HepG2 (cell line): ENCODE results near the gene LARP1. TPM values are rescaled to one million over a fixed set of nuclear protein-coding genes. Genes with fewer than 3 reads are reported as not detected.
A peak's percentile ranks its signal among the peaks of the same experiment; 100 is the strongest.

Experiments
- EHMT2 ChIP-seq: fragments of 200-600 bp; sonication (generic); IDR thresholded peaks from 2 replicates; pipeline ENCODE4 v1.7.0; 2017; ENCODE audit warnings: antibody characterized with exemption, low read depth, low read length, borderline replicate concordance
- ESRRA ChIP-seq: sonication (generic); formaldehyde crosslinking; IDR thresholded peaks from 2 replicates; pipeline ENCODE4 v1.5.1; 2020; ENCODE audit warnings: mild to moderate bottlenecking, low read depth, missing genetic modification reagents
- MXI1 ChIP-seq: IDR thresholded peaks from 3 replicates; pipeline ENCODE4 v1.6.1; 2012; ENCODE audit warnings: low read depth, low read length, inconsistent platforms, borderline replicate concordance
- NFKBIZ ChIP-seq: IDR thresholded peaks from 2 replicates; pipeline ENCODE4 v1.6.1; 2018; ENCODE audit warnings: missing genetic modification reagents, missing compliant biosample characterization
- POLR2A ChIP-seq, 2 experiments: IDR thresholded peaks; 2 replicates each; pipeline ENCODE4 v1.6.1; 2011; ENCODE audit warnings: low read depth in 2 of 2, low read length in 2 of 2, mild to moderate bottlenecking in 1 of 2, moderate library complexity in 1 of 2; ENCODE audit not compliant: insufficient read depth in 1 of 2
- REST ChIP-seq, 2 experiments: IDR thresholded peaks; 2 replicates each; pipeline ENCODE4 v1.6.1; 2011 to 2012; ENCODE audit warnings: low read length in 2 of 2, borderline replicate concordance in 1 of 2, low read depth in 1 of 2, mild to moderate bottlenecking in 1 of 2, moderate library complexity in 1 of 2
- U2AF1 ChIP-seq: fragments of 200-400 bp; formaldehyde crosslinking; optimal IDR thresholded peaks from 2 replicates; pipeline ENCODE3; 2017; ENCODE audit warnings: mild to moderate bottlenecking, low read depth, low read length
- ZC3H4 ChIP-seq: sonication (generic); formaldehyde crosslinking; IDR thresholded peaks from 2 replicates; pipeline ENCODE4 v1.4.0; 2020; ENCODE audit warnings: missing genetic modification reagents, borderline replicate concordance
- ZFX ChIP-seq: sonication (generic); formaldehyde crosslinking; IDR thresholded peaks from 2 replicates; pipeline ENCODE4 v1.4.0; 2020; ENCODE audit warnings: mild to moderate bottlenecking, low read depth, missing genetic modification reagents, moderate library complexity
- ZNF12 ChIP-seq: sonication (generic); formaldehyde crosslinking; IDR thresholded peaks from 2 replicates; pipeline ENCODE4 v1.5.0; 2020; ENCODE audit warnings: missing genetic modification reagents
- ZNF431 ChIP-seq: sonication (generic); formaldehyde crosslinking; IDR thresholded peaks from 2 replicates; pipeline ENCODE4 v1.9.0; 2022; ENCODE audit warnings: missing genetic modification reagents, low read depth, mild to moderate bottlenecking, borderline replicate concordance
- polyA plus RNA-seq, 8 experiments: library from polyadenylated mRNA; depleted of rRNA in 3 of 8; stranded (reverse) in 7 of 8; unstranded in 1 of 8; fragments of >200 nt; fragmentation: Illumina TruSeq in 4 of 8; extraction: Trizol in 4 of 8; gene quantifications; 2 replicates each; pipeline versions ENCODE4 v1.2.1 to v1.2.3, GENCODE V29; 2011 to 2016; ENCODE audit warnings: low read depth in 4 of 8, missing spikeins in 1 of 8, mixed read lengths in 1 of 8; ENCODE audit not compliant: insufficient read depth in 1 of 8
- total RNA-seq, 5 experiments: library from RNA; depleted of rRNA; stranded (reverse); fragments of >200 nt; fragmentation: Illumina TruSeq; extraction: Trizol; gene quantifications; 2 replicates each; pipeline ENCODE4 v1.2.3, GENCODE V29; 2016; ENCODE audit warnings: low read depth in 1 of 5
- TF ChIP-seq, protein P1 (sequence below), 2 experiments: fragments of 450-650 bp in 1 of 2; sonication (generic) in 1 of 2; formaldehyde crosslinking in 1 of 2; IDR thresholded peaks; 2 replicates each; pipeline versions ENCODE4 v1.6.1 to v1.8.0; 2016 to 2022; ENCODE audit warnings: antibody characterized with exemption in 1 of 2, mild to moderate bottlenecking in 1 of 2, missing genetic modification reagents in 1 of 2
- TF ChIP-seq, protein P2 (sequence below): fragments of 450-650 bp; IDR thresholded peaks from 2 replicates; pipeline ENCODE4 v1.6.1; 2016

LARP1 gene
- total and polyA plus RNA-seq, 2 of the 13 experiments (the other 11 are each of a cell fraction or from before 2014, with no cell fraction given): 45.2 to 61.4 TPM

DNA sequence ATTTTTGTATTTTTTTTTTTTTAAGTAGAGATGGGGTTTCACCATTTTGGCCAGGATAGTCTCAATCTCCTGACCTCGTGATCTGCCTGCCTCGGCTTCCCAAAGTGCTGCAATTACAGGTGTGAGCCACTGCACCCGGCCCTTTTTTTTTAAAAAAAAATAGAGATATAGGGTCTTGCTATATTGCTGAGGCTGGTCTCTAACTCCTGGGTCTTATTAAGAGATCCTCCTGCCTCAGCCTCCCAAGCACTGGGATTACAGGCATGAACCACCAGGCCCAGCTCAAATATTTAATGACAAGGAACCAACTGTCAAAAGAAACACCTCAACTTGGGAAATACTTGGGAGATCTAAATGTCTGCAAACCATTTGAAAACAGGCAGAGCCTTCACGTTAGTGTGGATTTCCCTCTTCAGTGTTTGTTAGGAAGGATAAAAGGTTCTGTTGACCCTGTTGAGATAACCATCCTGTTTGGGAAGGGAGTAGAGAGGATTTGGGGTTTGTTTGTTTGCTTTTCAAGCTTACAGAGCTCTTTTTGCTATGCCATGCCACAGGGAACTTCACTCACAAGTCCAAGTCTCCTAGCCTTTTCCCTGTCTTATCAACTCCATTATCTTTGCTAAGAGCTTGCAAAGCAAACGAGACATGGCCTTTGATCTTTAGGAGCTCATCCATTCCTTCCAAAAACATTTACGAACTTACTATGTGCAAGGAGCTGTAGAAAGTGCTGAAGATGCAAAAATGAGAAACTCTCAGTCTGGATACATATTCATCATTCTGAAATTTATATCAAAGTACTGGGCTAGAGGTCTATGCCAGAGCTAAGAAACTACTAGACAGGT is 87.7 kb downstream of the LARP1 start (continued):
- TF ChIP-seq, protein P1, sequence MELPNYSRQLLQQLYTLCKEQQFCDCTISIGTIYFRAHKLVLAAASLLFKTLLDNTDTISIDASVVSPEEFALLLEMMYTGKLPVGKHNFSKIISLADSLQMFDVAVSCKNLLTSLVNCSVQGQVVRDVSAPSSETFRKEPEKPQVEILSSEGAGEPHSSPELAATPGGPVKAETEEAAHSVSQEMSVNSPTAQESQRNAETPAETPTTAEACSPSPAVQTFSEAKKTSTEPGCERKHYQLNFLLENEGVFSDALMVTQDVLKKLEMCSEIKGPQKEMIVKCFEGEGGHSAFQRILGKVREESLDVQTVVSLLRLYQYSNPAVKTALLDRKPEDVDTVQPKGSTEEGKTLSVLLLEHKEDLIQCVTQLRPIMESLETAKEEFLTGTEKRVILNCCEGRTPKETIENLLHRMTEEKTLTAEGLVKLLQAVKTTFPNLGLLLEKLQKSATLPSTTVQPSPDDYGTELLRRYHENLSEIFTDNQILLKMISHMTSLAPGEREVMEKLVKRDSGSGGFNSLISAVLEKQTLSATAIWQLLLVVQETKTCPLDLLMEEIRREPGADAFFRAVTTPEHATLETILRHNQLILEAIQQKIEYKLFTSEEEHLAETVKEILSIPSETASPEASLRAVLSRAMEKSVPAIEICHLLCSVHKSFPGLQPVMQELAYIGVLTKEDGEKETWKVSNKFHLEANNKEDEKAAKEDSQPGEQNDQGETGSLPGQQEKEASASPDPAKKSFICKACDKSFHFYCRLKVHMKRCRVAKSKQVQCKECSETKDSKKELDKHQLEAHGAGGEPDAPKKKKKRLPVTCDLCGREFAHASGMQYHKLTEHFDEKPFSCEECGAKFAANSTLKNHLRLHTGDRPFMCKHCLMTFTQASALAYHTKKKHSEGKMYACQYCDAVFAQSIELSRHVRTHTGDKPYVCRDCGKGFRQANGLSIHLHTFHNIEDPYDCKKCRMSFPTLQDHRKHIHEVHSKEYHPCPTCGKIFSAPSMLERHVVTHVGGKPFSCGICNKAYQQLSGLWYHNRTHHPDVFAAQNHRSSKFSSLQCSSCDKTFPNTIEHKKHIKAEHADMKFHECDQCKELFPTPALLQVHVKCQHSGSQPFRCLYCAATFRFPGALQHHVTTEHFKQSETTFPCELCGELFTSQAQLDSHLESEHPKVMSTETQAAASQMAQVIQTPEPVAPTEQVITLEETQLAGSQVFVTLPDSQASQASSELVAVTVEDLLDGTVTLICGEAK (IDR thresholded peaks at IDR 0.05): no peak
- TF ChIP-seq, protein P1 (CRISPR knock-in tag; IDR thresholded peaks at IDR 0.05): no peak; the same call in 1 of the 2 replicates
- TF ChIP-seq, protein P2, sequence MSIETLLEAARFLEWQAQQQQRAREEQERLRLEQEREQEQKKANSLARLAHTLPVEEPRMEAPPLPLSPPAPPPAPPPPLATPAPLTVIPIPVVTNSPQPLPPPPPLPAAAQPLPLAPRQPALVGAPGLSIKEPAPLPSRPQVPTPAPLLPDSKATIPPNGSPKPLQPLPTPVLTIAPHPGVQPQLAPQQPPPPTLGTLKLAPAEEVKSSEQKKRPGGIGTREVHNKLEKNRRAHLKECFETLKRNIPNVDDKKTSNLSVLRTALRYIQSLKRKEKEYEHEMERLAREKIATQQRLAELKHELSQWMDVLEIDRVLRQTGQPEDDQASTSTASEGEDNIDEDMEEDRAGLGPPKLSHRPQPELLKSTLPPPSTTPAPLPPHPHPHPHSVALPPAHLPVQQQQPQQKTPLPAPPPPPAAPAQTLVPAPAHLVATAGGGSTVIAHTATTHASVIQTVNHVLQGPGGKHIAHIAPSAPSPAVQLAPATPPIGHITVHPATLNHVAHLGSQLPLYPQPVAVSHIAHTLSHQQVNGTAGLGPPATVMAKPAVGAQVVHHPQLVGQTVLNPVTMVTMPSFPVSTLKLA: no peak
- TF ChIP-seq REST (IDR thresholded peaks at IDR 0.05; ENCODE audit: borderline replicate concordance in 1 of 2, low read depth in 1 of 2, low read length in 2 of 2): no peak
- TF ChIP-seq MXI1: no peak
- TF ChIP-seq EHMT2: no peak
- TF ChIP-seq U2AF1: no peak
- 0 out of 2 replicates have a peak, but pooled peaks have one; percentile 21 for TF ChIP-seq ZNF431 (CRISPR knock-in tag)
- no peak for TF ChIP-seq POLR2A (IDR thresholded peaks at IDR 0.05; ENCODE audit: insufficient read depth in 1 of 2, low read depth in 2 of 2, low read length in 2 of 2)
- TF ChIP-seq NFKBIZ (CRISPR knock-in tag): no peak
- no peak for TF ChIP-seq ZFX (CRISPR knock-in tag)
- no peak for TF ChIP-seq ZNF12 (CRISPR knock-in tag)
- no peak for TF ChIP-seq ZC3H4 (CRISPR knock-in tag)
- TF ChIP-seq ESRRA (CRISPR knock-in tag): peak; percentile 43
